DND-41 (cell line): Measurements from ENCODE around the gene RNU2-63P.

ENCODE experiments used
- CTCF ChIP-seq: IDR thresholded peaks from 2 replicates; pipeline ENCODE4 v1.5.1; 2012; ENCODE audit warnings: borderline replicate concordance, low read length, moderate library complexity, mild to moderate bottlenecking; ENCODE audit not compliant: poor library complexity, severe bottlenecking; ENCODE audit errors: extremely low read depth
- EZH2 ChIP-seq: IDR thresholded peaks from 3 replicates; pipeline ENCODE4 v1.6.1; 2012; ENCODE audit warnings: borderline replicate concordance, low read depth, mild to moderate bottlenecking, moderate library complexity, low read length, inconsistent platforms; ENCODE audit not compliant: severe bottlenecking

- TF ChIP-seq CTCF = no peak
- TF ChIP-seq EZH2 = no peak
Measured at GRCh38 chr2:88006912-88007439, 9.4 kb downstream of the RNU2-63P start.
